Astrocyte of the spinal cord (primary cell): Measurements from ENCODE around the gene PRR13.
A peak's percentile ranks its signal among the peaks of the same experiment; 100 is the strongest.
"Not testable (repeated sequence)": the region's sequence is repeated elsewhere in the genome, so short reads cannot be mapped to it uniquely, and the experiment has no call there.

Source experiments
- DNase-seq: peaks from one replicate; pipeline ENCODE4 v3.0.0; 2011; ENCODE audit warnings: low read depth, low spot score
- H3K4me3 ChIP-seq: 2 replicates; pipeline ENCODE4 v1.5.1; 2011; ENCODE audit warnings: low read depth, mild to moderate bottlenecking, low read length, moderate library complexity
- CTCF ChIP-seq: IDR thresholded peaks from 2 replicates; pipeline ENCODE4 v1.5.1; 2012; ENCODE audit warnings: low read depth, mild to moderate bottlenecking, low read length, inconsistent platforms
- in situ Hi-C: cut with HindIII; loops from 2 replicates; pipeline ENCODE4 v1.10.0; 2017; ENCODE audit warnings: low sequenced_read_pairs

PRR13 gene

GRCh38 chr12:53480491-53481442, 39.2 kb downstream of the PRR13 start:
- DNase-seq = no peak
- in situ Hi-C loops = no loop called here
- no peak overlapping the region for H3K4me3 ChIP-seq
- no peak for TF ChIP-seq CTCF

DNA sequence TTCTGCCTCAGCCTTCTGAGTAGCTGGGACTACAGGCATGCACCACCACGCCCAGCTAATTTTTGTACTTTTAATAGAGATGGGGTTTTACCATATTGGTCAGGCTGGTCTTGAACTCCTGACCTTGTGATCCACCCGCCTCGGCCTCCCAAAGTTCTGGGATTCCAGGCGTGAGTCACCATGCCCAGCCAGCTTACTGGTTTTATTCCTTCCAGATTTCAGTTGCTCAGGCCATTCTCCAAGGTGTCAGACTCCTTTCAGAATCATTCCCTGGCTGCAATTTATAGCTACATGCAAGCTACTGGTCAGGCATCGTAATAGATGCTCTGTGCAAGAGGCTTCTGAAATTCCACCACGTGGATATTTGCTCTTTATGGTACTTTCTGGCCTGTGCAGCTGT, 39.9 kb downstream of the PRR13 start:
- H3K4me3 ChIP-seq, in situ Hi-C loops: not testable (repeated sequence)
- DNase-seq = peak; percentile 53

DNA sequence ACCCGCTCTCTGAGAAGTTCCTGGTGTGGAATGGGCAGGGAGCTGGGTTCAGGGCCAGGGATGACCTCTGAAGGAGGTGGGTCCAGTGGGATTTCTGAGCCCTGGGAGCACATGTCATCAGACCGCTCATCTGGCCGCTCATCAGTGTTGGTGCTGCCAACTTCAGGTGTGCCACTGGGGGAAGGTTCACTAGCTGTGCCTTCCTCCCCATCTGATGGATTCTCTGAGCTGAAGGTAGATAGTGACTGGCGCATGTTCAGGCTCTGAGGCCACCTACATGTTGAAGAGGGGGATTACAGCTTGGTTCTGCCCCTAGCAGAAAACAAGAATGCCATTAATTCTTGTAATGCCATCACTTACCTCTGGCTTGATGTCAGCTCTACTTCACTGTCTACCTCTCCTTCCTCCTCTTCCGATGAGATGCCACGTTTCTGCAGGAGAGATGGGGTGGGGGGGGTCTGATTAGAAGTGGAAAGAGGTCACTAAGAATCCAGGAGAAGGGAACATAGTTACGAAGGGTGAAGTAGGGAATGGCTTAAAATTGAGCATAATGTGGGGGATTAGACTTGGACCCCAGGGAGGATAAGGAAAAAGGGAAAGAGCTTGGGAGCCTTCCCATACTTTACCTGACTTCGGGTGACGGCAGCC, 40.5 kb downstream of the PRR13 start:
- in situ Hi-C loops = no loop called here
- no peak for DNase-seq
- no peak overlapping the region for H3K4me3 ChIP-seq
- TF ChIP-seq CTCF = peak; percentile 24

DNA sequence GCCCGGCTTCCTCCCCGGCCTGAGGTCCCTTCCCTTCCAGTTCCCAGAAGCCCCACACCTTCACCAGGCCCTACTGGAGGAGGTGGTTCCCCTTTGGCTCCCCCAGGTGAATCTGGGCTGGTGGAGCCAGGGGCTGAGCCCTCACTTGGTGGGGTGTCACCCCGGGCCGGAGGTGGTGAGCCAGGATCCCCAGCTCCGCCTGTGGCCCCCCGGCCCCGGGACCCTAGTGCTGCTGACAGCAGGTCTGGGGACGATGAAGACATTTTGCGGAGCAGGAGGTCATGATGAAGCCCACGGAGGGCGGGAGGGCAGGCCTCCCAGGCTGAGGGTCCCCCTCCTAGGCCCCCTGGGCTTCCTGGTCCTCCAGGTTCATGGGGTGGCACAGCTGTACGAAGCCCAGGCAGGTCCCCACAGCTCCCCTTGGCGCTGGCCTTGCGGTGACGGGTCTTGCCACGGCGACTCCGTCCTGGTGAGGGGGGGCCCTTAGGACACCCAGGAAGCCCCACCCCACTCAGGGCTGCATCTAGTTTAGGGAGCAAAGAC, 41.2 kb downstream of the PRR13 start:
- DNase-seq = no peak
- no peak overlapping the region for H3K4me3 ChIP-seq
- no peak for TF ChIP-seq CTCF
- in situ Hi-C loops = no loop called here

- no peak for DNase-seq
- no peak for TF ChIP-seq CTCF
Measured at GRCh38 chr12:53483225-53483978, 41.9 kb downstream of the PRR13 start.

DNA sequence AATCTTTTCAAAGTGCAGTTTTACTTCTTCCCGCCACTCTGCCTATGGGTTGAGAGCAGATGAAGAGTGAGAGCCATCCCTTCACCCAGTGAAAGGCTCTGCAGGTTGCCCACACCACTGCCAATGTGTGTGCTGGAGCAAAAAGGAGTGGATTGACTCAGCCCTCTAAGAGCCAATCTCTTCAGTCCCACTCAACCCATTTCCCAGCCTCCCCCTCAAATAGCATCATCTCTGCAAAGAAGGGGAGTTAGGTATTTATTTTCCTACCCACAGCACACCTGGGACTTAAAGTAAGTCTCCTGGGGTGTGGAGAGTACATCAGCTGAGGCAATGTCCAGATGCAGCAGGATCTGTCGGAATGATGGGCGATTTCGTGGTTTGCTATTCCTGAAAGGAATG, 42.4 kb downstream of the PRR13 start:
- no peak overlapping the region for H3K4me3 ChIP-seq
- in situ Hi-C loops = no loop called here

More at GRCh38 chr12:53483225-53483978, 41.9 kb downstream of the PRR13 start:
- in situ Hi-C loops = no loop called here
- H3K4me3 ChIP-seq = no peak overlapping the region

More for the DNA sequence above, 42.4 kb downstream of the PRR13 start:
- no peak for TF ChIP-seq CTCF
- no peak for DNase-seq
